ENCODE results near the gene CIZ1. TPM values are rescaled to one million over a fixed set of nuclear protein-coding genes. Genes with fewer than 3 reads are reported as not detected.

Gene CIZ1
- total RNA-seq, 1 donor from 2014 or later, result 134 TPM

DNA sequence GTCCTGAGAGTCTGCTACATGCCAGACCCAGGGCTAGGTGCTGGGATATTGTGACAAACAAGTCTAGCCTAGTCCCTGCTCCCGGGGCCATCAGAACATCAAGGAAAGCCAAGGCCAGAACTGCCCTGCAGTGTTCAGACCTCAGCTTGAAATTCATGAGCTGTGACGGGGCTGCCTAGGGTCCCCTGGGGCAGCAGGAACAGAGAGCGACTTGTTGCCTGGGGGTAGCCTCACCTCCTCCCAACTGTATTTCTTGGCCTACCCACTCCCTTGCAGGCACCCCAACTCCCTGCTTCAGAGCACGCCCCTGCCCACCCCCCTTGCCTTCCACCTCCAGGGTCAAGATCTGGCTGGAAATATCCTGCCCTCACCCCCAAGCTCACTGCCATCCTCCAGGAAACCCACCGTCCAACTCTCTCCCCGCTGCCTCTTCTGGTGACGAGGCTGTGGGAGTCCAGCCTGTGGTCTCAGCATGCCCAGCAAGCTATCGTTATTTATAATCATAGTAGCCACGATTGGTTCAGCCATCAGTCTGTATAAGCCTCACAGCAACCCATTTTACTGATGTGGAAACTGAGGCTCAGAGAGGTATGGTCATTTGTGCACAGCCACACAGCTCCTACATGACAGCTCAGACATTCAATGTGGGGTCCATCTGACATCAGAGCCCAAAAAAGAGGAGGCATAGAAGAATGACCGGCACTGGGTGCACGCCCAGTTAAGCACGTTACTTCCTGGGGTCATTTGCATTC, 22.6 kb upstream of the CIZ1 start:
- DNase-seq (ENCODE audit: low spot score), result no peak

DNA sequence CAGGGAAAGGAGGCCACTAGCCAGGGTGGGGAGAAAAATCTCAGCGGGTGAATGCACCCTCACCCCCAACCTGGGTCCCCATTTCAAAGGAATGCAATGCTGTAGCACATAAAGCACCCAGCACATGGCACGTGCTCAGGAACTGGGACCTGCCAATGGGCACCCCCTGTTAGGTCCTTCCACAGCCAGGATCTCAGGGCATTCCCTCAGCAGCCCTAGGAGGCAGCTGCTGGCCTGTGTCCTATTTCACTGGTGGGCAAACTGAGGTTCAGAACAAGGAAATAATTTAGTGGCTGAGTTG, 20.6 kb upstream of the CIZ1 start:
- no peak for DNase-seq (ENCODE audit: low spot score)

DNA sequence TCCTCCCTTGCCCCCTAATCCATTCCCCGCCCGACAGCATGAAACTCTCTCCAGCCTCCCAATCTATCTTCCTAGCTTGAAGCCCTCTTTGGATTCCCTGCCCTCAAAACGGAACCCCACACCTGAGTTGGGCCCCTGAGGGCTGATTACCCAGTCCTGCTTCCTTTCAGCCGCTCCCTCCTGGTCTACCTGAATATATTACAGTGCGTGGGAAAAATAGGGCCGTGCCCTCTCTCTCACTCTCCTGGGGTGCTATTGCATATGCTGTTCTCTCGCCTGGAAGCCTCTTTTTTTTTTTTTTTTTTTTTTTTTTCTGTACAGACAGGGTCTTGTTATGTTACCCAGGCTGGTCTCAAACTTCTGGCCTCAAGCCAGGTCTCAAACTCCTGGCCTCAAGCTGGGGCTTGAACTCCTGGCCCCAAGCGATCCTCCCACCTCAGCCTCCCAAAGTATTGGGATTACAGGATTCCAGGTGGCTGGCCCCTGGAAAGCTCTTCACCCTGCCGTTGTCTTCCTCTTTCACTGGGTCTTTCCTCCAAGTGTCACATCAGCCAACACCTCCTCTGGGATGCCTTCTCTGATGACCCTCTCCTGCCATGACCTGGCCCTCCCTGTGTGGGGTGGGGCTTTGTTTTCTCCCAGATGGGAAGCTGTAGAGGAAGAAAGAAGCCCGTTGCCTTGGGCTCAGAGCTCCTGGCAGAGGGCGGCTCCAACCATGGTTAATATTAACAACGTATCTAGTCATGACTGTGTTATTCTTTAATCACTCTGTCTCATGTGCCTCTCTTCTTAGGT, 20.0 kb upstream of the CIZ1 start:
- no peak for DNase-seq (ENCODE audit: low spot score)

DNA sequence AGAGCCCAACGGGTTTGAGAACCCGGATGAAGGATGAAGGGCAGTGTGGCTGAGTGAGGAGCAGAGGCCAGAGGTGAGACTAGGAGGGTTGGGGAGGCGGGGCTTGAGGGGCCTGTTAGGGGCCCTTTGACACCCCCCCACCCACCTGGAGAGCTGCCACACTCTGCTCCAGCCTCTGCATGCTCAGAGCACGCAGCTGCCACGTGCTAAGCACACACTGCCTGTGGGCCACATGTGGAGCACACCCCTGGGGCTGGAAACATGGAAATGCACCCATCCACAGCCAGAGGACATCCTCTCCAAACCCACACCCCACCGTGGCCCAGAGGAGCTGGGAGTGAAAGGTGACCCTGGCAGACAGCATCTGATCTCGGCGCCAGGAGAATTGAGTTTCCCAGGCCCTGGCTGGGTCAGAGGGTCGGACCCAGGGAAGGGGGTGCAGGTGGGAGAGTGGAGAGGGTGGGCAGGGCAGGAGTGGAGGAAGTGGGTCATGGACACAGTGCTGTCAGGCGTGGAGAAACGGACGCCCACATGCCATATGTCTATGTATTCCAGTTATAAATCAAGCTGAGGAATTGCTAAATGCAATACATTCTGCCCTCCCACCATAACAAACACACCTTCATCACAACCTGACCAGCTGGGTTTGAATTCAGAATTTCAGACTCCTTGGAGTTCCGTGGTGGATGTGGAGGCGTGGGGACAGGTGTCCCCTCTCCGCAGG, 17.7 kb upstream of the CIZ1 start:
- no peak for DNase-seq (ENCODE audit: low spot score)

DNA sequence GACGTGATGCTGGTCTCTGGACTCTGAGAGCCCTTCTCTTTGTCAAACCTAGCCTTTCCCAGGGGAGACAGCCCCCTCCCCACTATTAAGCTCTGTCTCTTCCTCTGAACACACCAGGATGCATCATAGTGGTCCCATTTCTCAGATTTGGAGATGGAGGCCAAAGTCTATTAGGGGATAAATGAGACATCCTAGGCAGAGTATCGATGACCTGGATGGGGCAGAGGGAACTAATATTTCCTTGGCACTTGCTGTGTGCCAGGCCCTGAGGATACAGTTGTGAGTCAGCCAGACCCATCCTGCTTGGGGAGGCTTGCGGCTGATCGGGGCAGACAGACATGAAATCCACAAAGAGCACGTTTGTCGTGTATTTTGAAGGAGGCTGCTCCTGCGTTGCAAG, 17.0 kb upstream of the CIZ1 start:
- no peak for DNase-seq (ENCODE audit: low spot score)

DNA sequence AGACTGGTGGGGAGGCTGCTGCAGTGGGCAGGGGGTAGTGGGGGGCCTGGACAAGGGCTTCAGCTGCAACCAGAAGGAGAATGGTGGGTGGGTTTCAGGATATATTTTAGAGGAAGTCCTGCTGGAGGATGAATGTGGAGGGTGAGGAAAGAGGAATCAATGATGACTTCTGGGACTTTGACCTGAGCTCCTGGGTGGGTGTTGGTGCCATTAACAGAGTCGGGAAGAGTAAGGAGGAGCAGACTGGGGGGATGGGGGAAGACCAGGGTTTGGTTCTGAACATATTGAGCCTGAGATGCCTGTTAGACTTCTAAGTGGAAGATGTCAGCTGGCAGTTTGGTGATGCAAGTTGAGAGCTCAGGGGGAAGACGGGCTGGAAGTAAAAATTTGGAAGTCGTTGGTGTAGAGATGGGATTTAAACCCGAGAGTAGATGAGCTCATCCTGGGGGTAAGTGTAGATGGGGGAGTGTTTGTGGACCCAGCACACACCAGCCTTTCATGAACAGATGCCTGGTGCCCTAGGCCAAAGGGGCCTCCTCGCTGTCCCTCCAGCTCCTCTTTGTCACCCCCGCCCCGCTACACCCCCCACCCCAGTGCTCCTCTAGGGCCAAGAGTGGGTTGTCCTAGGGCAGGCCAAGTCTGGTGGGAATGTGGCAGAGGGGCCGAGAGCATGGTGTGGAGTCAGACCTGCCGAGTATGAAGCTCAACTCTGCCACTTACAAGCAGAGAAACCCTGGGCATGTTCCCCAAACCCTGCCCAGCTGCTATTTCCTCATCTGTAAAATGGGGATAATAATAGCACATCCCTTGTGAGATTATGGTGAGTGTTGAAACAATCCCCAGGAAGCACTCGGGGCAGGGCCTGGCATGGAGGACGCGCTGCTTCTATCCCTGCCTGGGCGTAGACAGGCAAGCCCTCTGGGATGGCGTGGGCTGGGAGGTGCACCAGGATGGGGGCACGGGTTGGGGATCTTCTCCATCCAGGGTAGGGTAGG, 15.8 kb upstream of the CIZ1 start:
- DNase-seq (ENCODE audit: low spot score), result no peak

DNA sequence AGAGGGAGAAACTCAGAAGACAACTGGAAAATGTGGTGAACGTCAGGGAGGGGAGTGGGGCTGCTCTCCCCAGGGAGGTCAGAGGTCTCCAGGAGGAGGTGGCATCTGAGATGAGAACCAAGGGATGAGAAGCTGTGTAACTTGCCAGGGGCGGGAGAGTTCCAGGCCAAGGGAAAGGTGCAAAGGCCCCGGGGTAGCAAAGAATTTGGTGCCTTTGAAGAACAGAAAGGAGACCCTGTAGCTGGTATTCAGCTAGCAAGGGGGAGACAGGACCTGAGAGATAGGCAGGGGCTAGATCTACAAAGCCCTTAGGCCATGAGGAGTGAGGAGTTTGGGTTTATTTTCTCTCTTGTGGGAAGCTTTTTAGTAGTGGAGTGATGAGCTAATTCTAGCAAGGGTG, 15.1 kb upstream of the CIZ1 start:
- DNase-seq (ENCODE audit: low spot score), result no peak

DNA sequence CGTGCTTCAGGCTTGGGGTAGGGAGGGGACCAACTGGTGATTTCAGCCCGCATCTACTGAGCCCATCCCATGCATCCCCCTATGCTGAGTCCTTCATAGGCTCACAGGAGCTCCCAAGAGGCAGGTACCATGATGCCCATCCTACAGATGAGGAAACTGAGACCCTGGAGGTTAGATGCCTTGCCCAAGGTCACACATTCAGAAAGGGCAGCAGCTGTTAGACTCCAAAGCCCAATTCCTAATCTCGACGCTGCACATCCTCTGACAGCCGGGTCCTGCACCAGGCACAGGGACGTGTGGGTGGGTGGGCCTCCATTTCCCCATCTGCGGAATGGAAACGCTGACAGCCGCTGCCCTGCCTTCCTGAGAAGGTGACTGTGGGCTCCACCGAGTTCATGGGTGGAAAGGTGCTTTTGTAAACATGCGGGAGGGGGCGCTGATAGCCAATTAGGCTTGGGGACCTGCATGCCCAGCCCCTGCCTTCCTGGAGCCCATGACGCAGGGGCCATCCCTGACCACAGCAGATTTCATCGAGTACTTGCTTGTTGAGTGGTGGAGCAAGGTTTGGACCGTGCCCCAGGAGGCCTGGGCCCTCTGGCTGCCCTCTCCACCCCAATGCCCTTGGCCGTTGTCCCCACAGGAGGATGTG, 14.0 kb upstream of the CIZ1 start:
- no peak for DNase-seq (ENCODE audit: low spot score)

DNA sequence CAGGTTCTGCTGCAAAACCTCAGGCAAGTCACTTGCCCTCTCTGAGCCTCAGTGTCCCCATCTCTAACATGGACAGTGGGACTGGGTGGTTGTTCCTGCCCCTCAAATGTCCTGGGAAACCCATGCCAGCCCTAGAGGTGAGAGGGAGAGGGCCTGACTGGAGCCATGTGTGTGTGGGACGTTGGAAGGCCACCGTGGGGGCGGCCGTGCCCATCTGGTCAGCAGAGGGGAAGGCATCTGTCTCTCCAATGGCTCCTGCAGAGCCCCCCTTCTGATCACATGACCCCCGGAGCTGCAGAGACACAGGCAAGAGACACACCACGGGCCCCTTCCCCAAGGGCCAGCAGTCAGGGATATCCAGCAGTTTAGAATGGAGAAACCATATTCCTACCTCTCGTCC, 13.5 kb upstream of the CIZ1 start:
- DNase-seq (ENCODE audit: low spot score), result no peak

DNA sequence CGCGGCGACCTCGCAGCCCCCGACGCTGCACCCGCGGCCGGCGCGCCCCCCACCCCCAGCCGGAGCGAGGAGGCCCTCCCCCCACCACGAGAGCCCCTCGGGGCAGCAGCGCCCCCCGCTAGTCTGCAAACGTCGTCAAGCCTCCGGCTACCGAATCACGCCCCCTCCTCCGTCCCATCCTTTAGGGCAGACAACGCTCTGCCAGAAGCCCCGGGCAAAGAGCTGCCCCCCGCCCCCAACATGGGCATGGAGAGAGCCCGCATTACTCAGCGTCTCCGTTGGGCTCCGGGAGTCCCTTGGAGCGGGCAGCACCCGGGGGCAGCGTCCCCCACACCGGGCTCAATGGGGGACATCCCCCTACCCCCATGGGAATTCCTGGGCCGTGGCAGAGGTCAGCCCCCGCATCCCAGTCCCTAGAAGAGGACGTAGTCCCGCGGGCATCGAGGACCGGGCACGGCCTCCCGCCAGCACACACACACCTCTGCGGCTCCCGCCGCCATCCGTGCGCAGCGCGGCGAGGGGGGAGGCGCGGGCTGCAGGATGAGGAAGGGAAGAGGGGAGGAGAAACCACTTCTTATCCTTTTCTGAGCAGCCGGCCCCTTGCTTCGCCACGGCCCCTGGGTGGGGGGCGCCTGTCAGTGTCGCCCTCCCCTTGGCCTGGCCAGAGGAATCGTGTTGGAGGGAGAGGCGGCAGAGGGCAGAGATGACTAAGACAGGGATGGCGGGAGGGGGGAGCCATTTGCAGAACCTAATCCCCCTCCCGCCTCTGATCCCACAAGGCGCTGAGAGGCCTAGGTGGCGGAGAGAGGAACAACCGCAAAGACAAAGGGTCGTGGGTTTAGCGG, 12.6 kb upstream of the CIZ1 start:
- DNase-seq (ENCODE audit: low spot score), result no peak

DNA sequence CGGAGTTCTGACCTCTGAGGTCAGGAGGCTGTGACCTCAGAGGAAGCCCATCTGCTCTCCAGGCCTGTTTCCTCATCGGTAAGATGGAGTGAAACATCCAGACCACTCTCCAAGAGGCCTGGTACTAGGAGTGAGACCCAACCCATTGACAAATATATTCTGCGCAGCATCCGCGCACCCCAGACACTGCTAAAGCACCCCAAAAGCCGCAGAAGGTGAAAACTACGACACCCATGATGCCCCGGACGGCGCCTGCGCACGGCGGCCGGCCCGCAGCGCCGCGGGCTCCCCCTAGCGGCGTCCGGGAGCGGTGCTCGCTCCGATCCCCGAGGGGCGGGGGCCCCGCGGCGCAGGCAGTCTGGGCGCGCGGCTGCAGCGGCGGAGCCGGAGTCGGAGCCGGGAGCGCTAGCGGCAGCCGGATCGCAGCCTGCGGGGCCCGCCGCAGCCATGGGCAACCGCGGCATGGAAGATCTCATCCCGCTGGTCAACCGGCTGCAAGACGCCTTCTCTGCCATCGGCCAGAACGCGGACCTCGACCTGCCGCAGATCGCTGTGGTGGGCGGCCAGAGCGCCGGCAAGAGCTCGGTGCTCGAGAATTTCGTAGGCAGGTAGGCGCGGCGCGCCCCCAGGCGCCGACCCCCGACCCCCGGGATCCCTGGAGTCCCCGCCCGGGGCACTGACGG, 11.8 kb upstream of the CIZ1 start, which contains the start of gene DNM1:
DNM1 (plus strand) TSS at position 356 of the 683 bp plus-strand sequence; CDS start at position 448, 92 bp downstream.
- no peak for DNase-seq (ENCODE audit: low spot score)

DNA sequence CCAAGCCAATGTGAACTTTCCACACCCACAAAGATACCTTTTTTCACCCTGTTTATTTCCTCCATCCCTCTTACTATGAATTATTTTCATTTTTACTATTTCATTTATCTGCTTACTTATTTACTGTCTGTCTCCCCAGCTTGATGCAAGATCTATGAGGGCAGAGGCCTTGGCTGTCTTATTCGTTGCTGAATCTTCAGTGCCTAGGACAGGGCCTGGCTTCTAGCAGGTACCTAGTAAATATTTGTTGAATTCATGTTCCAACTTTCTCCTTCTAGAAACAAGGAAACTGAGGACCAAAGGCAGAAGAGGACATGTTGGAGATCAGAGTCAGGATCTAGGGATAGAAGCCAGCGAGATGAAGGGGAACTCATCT, 11.3 kb upstream of the CIZ1 start:
- no peak for DNase-seq (ENCODE audit: low spot score)

DNA sequence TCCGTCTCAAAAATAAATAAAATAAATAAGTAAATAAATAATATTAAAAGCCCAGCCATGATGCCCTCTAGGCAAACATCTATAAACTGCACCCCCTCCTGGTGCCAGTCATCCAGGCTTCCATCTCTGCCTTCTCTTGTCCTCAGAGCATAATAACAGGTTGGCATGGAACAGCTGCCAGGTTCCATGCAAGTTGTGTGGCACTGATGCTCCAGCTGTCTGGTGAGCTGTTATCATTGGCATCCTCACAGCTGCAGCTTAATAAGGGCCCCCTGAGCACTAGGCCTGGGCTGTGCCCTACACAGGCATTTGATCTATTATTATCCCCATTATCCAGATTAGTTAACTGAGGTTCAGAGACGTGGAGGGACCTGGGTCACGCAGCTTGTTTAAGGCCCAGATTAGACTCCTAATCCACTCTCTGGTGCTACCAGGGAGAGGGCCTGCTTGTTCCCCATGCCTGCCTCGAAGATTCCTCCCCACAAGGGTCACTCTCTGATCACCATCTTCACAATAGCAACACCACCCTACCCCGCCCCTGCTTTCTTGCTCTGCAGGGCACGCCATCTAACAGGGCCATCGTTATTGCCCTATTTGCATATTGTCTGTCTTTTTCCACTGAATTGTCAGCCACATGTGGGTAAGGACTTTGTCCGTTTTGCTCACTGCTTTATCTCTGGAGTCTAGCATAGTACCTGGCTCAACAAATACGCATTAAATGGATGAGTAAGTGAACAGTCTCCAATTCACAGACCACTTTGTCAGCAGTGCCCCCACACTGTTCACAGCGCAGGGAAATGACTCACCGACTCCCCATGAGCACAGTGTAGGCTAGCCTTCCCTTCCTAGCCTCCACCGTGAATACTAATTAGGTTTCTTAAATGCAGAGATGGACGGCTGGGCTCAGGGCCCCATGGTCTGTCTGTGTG, 10.3 kb upstream of the CIZ1 start:
- DNase-seq (ENCODE audit: low spot score), result no peak

DNA sequence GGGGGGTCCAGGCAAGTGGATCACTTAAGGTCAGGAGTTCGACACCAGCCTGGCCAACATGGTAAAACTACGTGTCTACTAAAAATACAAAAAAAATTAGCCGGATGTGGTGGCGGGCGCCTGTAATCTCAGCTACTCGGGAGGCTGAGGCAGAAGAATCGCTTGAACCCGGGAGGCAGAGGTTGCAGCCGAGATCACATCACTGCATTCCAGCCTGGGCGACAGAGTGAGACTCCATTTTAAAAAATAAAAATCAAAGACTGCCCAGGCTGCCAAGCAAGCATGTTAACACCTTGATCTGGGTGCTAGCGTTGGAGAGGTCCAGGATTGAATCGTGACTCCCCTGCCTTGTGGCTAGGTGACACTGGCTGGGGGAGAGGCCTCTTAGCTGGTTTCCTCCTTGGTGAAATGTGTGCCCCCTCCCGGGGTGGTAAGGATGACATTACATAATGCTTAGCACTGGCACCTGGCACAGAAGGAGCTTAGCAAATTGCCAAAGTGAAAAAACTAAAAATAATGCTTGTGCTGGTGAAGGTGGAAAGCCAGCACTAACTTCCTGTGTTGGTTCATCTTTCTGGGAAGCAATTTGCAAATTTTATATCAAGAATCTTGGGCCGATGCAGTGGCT, 2.2 kb upstream of the CIZ1 start:
- DNase-seq (ENCODE audit: low spot score), result no peak

DNA sequence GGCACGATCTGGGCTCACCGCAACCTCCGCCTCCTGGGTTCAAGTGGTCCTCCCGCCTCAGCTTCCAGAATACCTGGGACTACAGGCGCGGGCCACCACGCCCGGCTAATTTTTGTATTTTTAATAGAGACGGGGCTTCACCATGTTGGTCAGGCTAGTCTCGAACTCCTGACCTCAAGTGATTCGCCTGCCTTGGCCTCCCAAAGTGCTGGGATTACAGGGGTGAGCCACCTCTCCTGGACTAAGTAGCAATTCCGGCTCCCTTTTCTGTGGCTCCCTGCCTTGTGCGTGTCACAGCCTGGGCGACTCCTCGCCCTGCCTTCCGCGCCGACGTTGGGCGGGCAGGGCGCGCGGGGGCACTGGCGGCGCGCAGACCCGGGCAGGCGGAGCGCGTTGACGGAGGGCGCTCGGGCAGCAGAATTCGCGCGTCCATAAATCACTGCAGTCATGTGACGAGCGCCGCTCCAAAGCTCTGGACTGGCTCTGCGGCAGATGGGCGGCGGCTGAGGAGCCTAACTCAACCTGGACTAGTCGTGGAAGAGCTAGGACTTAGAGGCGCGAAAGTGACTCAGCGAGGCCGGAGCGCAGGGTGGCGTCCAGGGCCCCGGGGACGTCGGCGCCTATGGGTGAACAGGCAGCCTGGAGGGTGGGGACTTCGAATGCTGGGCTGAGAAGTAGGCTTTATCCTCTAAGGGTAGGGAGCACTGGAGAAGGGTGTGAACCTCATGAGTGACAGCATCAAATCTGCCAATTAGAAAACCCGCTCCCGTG, 1.4 kb upstream of the CIZ1 start:
- DNase-seq (ENCODE audit: low spot score), result peak; percentile 91

DNA sequence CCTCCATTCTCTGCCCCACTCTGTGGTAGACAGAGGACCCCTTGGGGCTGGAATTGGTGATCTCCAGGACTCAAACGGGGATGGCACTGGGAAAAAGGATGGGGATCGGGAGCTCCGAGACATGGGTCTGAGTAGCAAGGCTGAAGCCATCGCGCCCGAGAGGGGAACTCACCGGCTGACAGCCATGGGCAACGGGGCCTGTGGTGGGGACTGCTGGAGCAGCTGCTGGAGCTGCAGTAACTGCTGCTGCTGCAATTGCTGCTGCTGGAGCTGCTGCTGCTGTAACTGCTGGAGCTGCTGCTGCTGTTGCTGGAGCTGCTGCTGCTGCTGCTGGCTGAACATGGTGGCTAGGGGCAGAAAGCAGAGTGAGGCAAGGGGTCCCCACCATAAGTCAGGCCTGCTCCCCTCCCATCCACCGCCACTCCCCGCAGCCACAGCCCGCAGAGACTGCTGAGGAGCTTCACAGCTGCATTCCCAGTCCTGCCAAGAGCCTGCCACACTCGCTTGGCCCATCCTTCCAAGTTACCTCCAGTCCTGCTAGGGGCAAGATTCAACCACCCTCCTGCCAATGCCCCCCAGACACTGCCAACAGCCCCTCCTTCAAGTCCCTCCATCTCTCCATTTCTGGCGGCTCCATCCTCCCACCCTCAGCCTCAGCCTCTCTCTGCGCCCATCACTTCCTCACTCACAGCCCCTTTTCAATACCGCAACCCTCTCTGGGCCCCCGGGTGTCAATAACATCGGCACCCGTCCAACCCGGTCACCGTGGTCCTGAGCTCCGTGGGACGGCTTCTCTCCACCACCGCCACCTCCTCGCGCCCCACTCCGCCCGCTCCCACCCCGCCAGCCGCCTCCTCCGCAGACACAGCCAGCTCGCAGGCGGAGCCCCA, 611 bp downstream of the CIZ1 start:
- no peak for DNase-seq (ENCODE audit: low spot score)
